IPS-20b (cell line): ENCODE results near the gene TDRKH.
A peak's percentile ranks its signal among the peaks of the same experiment; 100 is the strongest.

Experiments used
- H3K27ac ChIP-seq: one replicate; pipeline ENCODE4 v1.5.1; 2013; ENCODE audit warnings: low read length
- H3K27me3 ChIP-seq: 2 replicates; pipeline ENCODE4 v1.6.1; 2013; ENCODE audit warnings: mild to moderate bottlenecking, low read length, inconsistent platforms; ENCODE audit not compliant: insufficient read depth
- H3K36me3 ChIP-seq: 2 replicates; pipeline ENCODE4 v1.6.1; 2013; ENCODE audit warnings: low read depth, mild to moderate bottlenecking, inconsistent platforms, low read length, moderate library complexity; ENCODE audit not compliant: insufficient read depth
- H3K4me1 ChIP-seq: 2 replicates; pipeline ENCODE4 v1.6.1; 2013; ENCODE audit warnings: mild to moderate bottlenecking, control low read depth, inconsistent platforms, low read length, moderate library complexity; ENCODE audit not compliant: insufficient read depth
- H3K4me3 ChIP-seq: 2 replicates; pipeline ENCODE4 v1.5.1; 2013; ENCODE audit warnings: mild to moderate bottlenecking, low read length, inconsistent platforms
- H3K9ac ChIP-seq: 2 replicates; pipeline ENCODE4 v1.6.1; 2013; ENCODE audit warnings: low read depth, mild to moderate bottlenecking, inconsistent platforms, low read length, moderate library complexity
- H3K9me3 ChIP-seq: 2 replicates; pipeline ENCODE4 v1.6.1; 2013; ENCODE audit warnings: mild to moderate bottlenecking, low read depth, low read length, inconsistent platforms; ENCODE audit not compliant: insufficient read depth

Gene TDRKH

GRCh38 chr1:151790071-151790939 is at the start of gene TDRKH:
TDRKH (minus strand) TSS chr1:151790500; CDS start chr1:151783022, 7,478 bp downstream.
- H3K36me3 ChIP-seq, result no peaks in the 10 kb centered on the region

GRCh38 chr1:151839457-151840403 is 49.4 kb upstream of the TDRKH start, which contains the start of gene C2CD4D:
C2CD4D (minus strand) TSS chr1:151839820; CDS start chr1:151838989, 831 bp downstream.
- peaks cover 49% of the 10 kb centered on the region for H3K27me3 ChIP-seq
- peaks cover 11% of the 10 kb centered on the region for H3K4me1 ChIP-seq
- H3K27ac ChIP-seq, result peak within 1 kb of the TSS; percentile 74

More at GRCh38 chr1:151790071-151790939, at the start of gene TDRKH:
- no peaks in the 10 kb centered on the region for H3K9me3 ChIP-seq
- H3K4me3 ChIP-seq, result peak within 1 kb of the TSS; percentile 92
- H3K27ac ChIP-seq, result no peak within 1 kb of the TSS
- H3K4me1 ChIP-seq, result no peaks in the 10 kb centered on the region
- H3K27me3 ChIP-seq, result 0 out of 2 replicates have a peak, but pooled peaks cover 10% of the 10 kb centered on the region
- peak within 1 kb of the TSS; percentile 75 for H3K9ac ChIP-seq

GRCh38 chr1:151839082-151839412 is 48.7 kb upstream of the TDRKH start:
- Histone ChIP-seq H3K9ac (peak overlapping the region; percentile 92; the same call in 1 of the 2 replicates), H3K4me3 (peak overlapping the region; percentile 83), H3K36me3 (no peaks in the 10 kb centered on the region), H3K9me3 (no peaks in the 10 kb centered on the region), H3K27ac (no peak overlapping the region), H3K4me1 (peaks cover 11% of the 10 kb centered on the region), H3K27me3 (peaks cover 49% of the 10 kb centered on the region)

More at GRCh38 chr1:151839457-151840403, 49.4 kb upstream of the TDRKH start, which contains the start of gene C2CD4D:
- Histone ChIP-seq H3K9ac (peak within 1 kb of the TSS; percentile 92), H3K36me3 (no peaks in the 10 kb centered on the region), H3K4me3 (peak within 1 kb of the TSS; percentile 83), H3K9me3 (no peaks in the 10 kb centered on the region)

GRCh38 chr1:151838222-151839081 is 48.2 kb upstream of the TDRKH start:
- Histone ChIP-seq H3K4me1 (peaks cover 11% of the 10 kb centered on the region), H3K4me3 (peak overlapping the region; percentile 83; the same call in 1 of the 2 replicates), H3K27ac (no peak overlapping the region), H3K9me3 (no peaks in the 10 kb centered on the region), H3K27me3 (peaks cover 49% of the 10 kb centered on the region), H3K36me3 (no peaks in the 10 kb centered on the region), H3K9ac (peak overlapping the region; percentile 92; the same call in 1 of the 2 replicates)

GRCh38 chr1:151837884-151838221 is 47.6 kb upstream of the TDRKH start:
- H3K27ac ChIP-seq, result no peak overlapping the region
- peaks cover 11% of the 10 kb centered on the region for H3K4me1 ChIP-seq
- H3K36me3 ChIP-seq, result no peaks in the 10 kb centered on the region
- peak overlapping the region; percentile 83; the same call in 1 of the 2 replicates for H3K4me3 ChIP-seq
- H3K9me3 ChIP-seq, result no peaks in the 10 kb centered on the region
- peaks cover 49% of the 10 kb centered on the region for H3K27me3 ChIP-seq
- no peak overlapping the region for H3K9ac ChIP-seq

- peaks cover 11% of the 10 kb centered on the region for H3K4me1 ChIP-seq
- no peaks in the 10 kb centered on the region for H3K9me3 ChIP-seq
- H3K9ac ChIP-seq, result no peak overlapping the region
- H3K4me3 ChIP-seq, result no peak overlapping the region
- no peak overlapping the region for H3K27ac ChIP-seq
- H3K27me3 ChIP-seq, result peaks cover 49% of the 10 kb centered on the region
- H3K36me3 ChIP-seq, result no peaks in the 10 kb centered on the region
Measured at GRCh38 chr1:151837197-151837596, 46.9 kb upstream of the TDRKH start.

GRCh38 chr1:151835596-151835995 is 45.3 kb upstream of the TDRKH start:
- no peaks in the 10 kb centered on the region for H3K9me3 ChIP-seq
- H3K27ac ChIP-seq, result no peak overlapping the region
- no peaks in the 10 kb centered on the region for H3K36me3 ChIP-seq
- no peak overlapping the region for H3K9ac ChIP-seq
- H3K4me3 ChIP-seq, result no peak overlapping the region
- H3K4me1 ChIP-seq, result peaks cover 6% of the 10 kb centered on the region
- peaks cover 40% of the 10 kb centered on the region for H3K27me3 ChIP-seq

- no peak overlapping the region for H3K4me3 ChIP-seq
- no peak overlapping the region for H3K27ac ChIP-seq
- H3K27me3 ChIP-seq, result peaks cover 28% of the 10 kb centered on the region
- no peak overlapping the region for H3K9ac ChIP-seq
- no peaks in the 10 kb centered on the region for H3K36me3 ChIP-seq
- H3K4me1 ChIP-seq, result peaks cover 12% of the 10 kb centered on the region
- no peaks in the 10 kb centered on the region for H3K9me3 ChIP-seq
Measured at GRCh38 chr1:151834239-151834638, 43.9 kb upstream of the TDRKH start.

GRCh38 chr1:151833172-151833900 is 43.0 kb upstream of the TDRKH start:
- H3K27ac ChIP-seq, result no peak overlapping the region
- no peaks in the 10 kb centered on the region for H3K36me3 ChIP-seq
- no peak overlapping the region for H3K4me3 ChIP-seq
- no peak overlapping the region for H3K9ac ChIP-seq
- no peaks in the 10 kb centered on the region for H3K9me3 ChIP-seq
- H3K27me3 ChIP-seq, result peaks cover 19% of the 10 kb centered on the region
- peaks cover 17% of the 10 kb centered on the region for H3K4me1 ChIP-seq

- Histone ChIP-seq H3K4me1 (peaks cover 21% of the 10 kb centered on the region), H3K36me3 (no peaks in the 10 kb centered on the region), H3K27ac (no peak overlapping the region), H3K9me3 (no peaks in the 10 kb centered on the region), H3K27me3 (peaks cover 10% of the 10 kb centered on the region), H3K4me3 (no peak overlapping the region), H3K9ac (no peak overlapping the region)
Measured at GRCh38 chr1:151832318-151832980, 42.1 kb upstream of the TDRKH start.
